MV-4-11 (cell line): ENCODE results near the gene TMEM30A.

ENCODE experiments used
- DNase-seq: peaks from one replicate; lab custom pipeline; 2025; lab: John Stamatoyannopoulos, UW

Gene TMEM30A

DNA sequence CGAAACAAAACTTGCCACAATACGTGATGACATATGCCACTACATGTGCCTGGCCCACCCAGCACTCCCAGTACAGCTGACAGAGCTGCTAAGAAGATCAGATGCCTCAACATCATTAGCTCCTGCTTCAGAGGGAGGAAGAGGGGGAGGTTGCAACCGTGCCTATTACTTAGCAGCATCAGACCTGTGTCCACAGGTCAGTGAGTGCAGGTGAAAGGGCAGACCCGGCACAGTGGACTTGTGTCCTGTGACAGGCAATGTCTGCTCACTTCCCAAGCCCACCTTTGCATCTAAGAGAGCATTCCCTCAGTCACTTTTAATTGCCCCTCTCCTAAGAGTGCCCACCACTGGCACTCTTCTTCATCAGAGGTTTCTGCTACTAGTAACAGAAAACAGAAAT is 69.3 kb downstream of the TMEM30A start:
- DNase-seq = no peak

GRCh38 chr6:75213732-75214131 is 70.9 kb downstream of the TMEM30A start:
- no peak for DNase-seq

GRCh38 chr6:75213112-75213511 is 71.5 kb downstream of the TMEM30A start:
- DNase-seq = no peak

GRCh38 chr6:75211920-75212590 is 72.5 kb downstream of the TMEM30A start:
- no peak for DNase-seq

DNA sequence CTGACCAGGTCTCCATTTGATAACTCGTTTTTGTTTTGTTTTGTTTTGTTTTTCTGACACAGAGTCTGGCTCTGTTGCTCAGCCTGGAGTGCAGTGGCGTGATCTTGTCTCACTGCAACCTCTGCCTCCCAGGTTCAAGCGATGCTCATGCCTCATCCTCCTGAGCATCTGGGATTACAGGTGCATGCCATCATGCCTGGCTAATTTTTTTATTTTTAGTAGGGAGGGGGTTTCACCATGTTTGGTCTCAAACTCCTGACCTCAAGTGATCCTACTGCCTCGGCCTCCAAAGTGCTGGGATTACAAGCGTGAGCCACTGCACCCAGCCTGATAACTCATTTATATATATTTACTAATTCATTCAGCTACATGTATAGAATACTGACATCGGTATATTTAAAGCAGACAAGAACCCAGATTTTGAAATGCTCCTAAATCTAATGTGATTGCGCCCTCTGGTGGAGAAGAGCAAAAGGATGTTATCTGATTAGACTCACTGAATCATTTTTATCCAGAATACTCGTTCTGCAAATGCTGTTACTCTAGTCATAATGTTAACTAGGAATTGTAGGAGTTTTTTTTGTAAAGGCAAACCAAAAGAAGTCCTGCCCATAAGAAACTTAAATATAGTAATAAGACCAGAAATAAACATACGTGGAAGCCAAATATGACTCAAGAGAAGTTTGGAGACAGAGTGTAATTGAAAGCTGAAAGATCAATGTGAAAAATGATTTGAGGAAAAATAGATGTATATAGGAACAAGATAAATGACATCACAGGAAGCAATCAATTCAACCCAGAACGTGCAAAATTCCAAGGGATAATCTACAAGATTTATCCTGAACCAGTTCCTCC is 73.5 kb downstream of the TMEM30A start:
- DNase-seq = peak; percentile 47

DNA sequence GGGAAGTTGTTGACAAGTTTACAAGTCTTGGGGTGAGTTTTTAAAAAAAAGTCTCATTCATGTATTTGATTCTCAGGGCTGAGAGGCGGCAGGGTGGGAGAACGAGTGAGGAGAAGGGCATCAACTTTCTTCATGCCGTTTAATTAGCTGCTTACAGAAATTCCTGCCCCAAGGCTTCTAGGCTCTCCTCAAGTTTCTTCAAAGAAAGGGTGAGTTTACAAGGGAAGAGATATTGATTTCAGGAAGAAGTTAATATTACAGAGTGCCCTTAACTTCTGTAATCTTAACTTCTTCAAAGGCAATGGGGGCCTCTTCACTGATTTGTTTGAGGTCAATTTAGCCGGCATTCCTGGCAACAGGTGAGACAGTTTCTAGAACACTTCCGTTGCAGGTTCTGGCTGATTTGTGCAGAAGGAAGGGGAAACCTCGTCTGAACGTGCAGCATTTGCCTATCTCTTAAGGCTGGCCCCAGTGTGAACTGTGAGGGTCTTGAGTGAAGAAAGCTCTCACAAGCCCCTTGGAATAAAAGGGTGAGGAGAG is 75.3 kb downstream of the TMEM30A start:
- no peak for DNase-seq

- DNase-seq = peak; percentile 57
Observed at GRCh38 chr6:75208298-75209183, 76.1 kb downstream of the TMEM30A start.

DNA sequence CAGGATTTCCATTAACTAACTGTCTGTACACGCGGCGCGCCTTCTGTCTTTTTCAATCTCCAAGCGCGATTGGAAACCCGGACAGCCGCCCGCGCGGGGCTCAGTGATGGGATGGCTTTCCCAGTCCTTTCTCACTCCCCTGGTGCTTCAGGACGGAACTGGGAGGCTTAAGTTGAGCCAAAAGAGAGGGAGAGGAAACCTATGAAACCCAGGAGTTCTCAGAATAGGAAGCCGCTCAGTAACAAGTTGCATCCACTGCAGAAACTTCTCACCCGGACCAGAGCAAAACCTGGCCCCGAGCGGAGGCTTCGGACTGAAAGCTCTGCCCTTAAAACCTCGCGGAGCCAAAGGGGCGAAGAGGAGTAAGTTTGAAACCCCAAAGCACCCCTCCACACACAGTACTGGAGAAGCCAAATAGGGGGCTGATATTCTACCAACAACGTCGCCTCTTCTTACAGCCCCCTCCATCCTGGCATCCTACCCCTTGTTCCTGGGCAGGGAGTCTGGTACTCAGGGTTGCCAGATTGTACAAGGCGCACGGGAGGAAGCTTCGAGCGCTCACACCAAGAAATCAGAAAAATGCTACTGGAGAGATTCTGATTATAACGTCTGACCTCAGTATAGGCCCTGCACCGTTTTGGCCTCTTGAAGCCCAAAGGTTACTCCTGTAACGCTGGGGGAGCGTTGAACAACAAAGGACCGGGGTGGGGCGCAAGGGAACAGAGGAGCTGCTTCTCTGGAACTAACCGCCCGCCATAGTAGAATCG is 77.8 kb downstream of the TMEM30A start:
- no peak for DNase-seq

GRCh38 chr6:75205776-75206575 is 78.6 kb downstream of the TMEM30A start, which contains the start of gene COL12A1:
TSS of gene COL12A1 (minus strand) at chr6:75206053. CDS start at chr6:75202792, 3,261 bp downstream.
- DNase-seq = no peak

GRCh38 chr6:75204959-75205775 is 79.4 kb downstream of the TMEM30A start:
- no peak for DNase-seq

GRCh38 chr6:75204217-75204958 is 80.2 kb downstream of the TMEM30A start:
- peak; percentile 43 for DNase-seq

- DNase-seq = no peak
Observed at GRCh38 chr6:75203721-75204120, 80.9 kb downstream of the TMEM30A start.
